ENCODE measurements around the gene SYT11.
"Not testable (repeated sequence)": the region's sequence is repeated elsewhere in the genome, so short reads cannot be mapped to it uniquely, and the experiment has no call there.

Gene SYT11

GRCh38 chr1:155919801-155920200 lies 60.4 kb downstream of the SYT11 start:
- TF ChIP-seq Cebpa-rat (IDR thresholded peaks at IDR 0.05) = no peak
- peaks cover 97 to 100% (median 99%) of the 10 kb centered on the region in 11 experiments for H3K36me3 ChIP-seq
- no peaks in the 10 kb centered on the region for H3K9me3 ChIP-seq (replicated peaks in 1 of 11)
- no peaks in the 10 kb centered on the region for H3K27me3 ChIP-seq
- peaks cover 19 to 89% (median 80%) of the 10 kb centered on the region in 11 experiments; a peak in 21 of 22 replicates for H4K20me1 ChIP-seq
- H3K27ac ChIP-seq = no peak overlapping the region
- no peaks in the 10 kb centered on the region for H3K4me1 ChIP-seq
- H3K9ac ChIP-seq = no peak overlapping the region
- no peak overlapping the region for H3K4me3 ChIP-seq
- no peak overlapping the region for H3K4me2 ChIP-seq

- Histone ChIP-seq H3K27ac (no peak overlapping the region), H3K4me1 (no peaks in the 10 kb centered on the region), H3K4me3 (no peak overlapping the region), H3K36me3 (peaks cover 97 to 100% (median 99%) of the 10 kb centered on the region in 11 experiments), H3K4me2 (no peak overlapping the region), H3K27me3 (no peaks in the 10 kb centered on the region), H3K9me3 (replicated peaks in 1 of 11) (no peaks in the 10 kb centered on the region), H3K9ac (no peak overlapping the region), H4K20me1 (peaks cover 19 to 91% (median 85%) of the 10 kb centered on the region in 11 experiments; a peak in 21 of 22 replicates)
- no peak for TF ChIP-seq Cebpa-rat (IDR thresholded peaks at IDR 0.05)
Observed at GRCh38 chr1:155920717-155921116, 61.4 kb downstream of the SYT11 start.

- Histone ChIP-seq H3K4me1 (peaks cover 0 to 8% (median 4%) of the 10 kb centered on the region in 10 experiments; a peak in 13 of 20 replicates), H4K20me1 (peaks cover 45 to 99% (median 96%) of the 10 kb centered on the region in 11 experiments)
- TF ChIP-seq Cebpa-rat (IDR thresholded peaks at IDR 0.05) = no peak
Observed at GRCh38 chr1:155925506-155925905, 66.1 kb downstream of the SYT11 start.

GRCh38 chr1:155929057-155929456 lies 69.7 kb downstream of the SYT11 start:
- no peak overlapping the region for H3K4me2 ChIP-seq
- H3K9ac ChIP-seq = no peak overlapping the region
- no peak for TF ChIP-seq Cebpa-rat (IDR thresholded peaks at IDR 0.05)
- peaks cover 64 to 98% (median 92%) of the 10 kb centered on the region in 11 experiments for H4K20me1 ChIP-seq
- peaks cover 92 to 97% (median 96%) of the 10 kb centered on the region in 11 experiments for H3K36me3 ChIP-seq
- no peak overlapping the region for H3K27ac ChIP-seq
- peaks cover 31 to 37% (median 36%) of the 10 kb centered on the region in 10 experiments for H3K4me1 ChIP-seq
- H3K4me3 ChIP-seq = no peak overlapping the region
- no peaks in the 10 kb centered on the region for H3K9me3 ChIP-seq (replicated peaks in 1 of 11)
- H3K27me3 ChIP-seq = no peaks in the 10 kb centered on the region

More at GRCh38 chr1:155925506-155925905, 66.1 kb downstream of the SYT11 start:
- no peak overlapping the region for H3K9ac ChIP-seq
- H3K27ac ChIP-seq = no peak overlapping the region
- H3K36me3 ChIP-seq = peaks cover 99 to 100% (median 100%) of the 10 kb centered on the region in 11 experiments
- H3K4me2 ChIP-seq = no peak overlapping the region
- H3K27me3 ChIP-seq = no peaks in the 10 kb centered on the region
- H3K9me3 ChIP-seq (replicated peaks in 1 of 11) = no peaks in the 10 kb centered on the region
- H3K4me3 ChIP-seq = no peak overlapping the region

GRCh38 chr1:155930725-155931124 lies 71.4 kb downstream of the SYT11 start:
- H3K4me2 ChIP-seq = peak overlapping the region; percentile 81 to 96 (median 91)
- H3K4me3 ChIP-seq = peak overlapping the region in 6 of 10 experiments; percentile 14 to 96 (median 84); a peak in 5 of 20 replicates
- peaks cover 31 to 45% (median 41%) of the 10 kb centered on the region in 10 experiments for H3K4me1 ChIP-seq
- H4K20me1 ChIP-seq = peaks cover 61 to 83% (median 77%) of the 10 kb centered on the region in 11 experiments
- H3K27me3 ChIP-seq; H3K27ac ChIP-seq; H3K9me3 ChIP-seq (replicated peaks in 1 of 11): not testable (repeated sequence)
- H3K36me3 ChIP-seq = peaks cover 75 to 81% (median 79%) of the 10 kb centered on the region in 11 experiments
- peak overlapping the region; percentile 10 to 98 (median 50); a peak in 19 of 22 replicates for H3K9ac ChIP-seq

GRCh38 chr1:155931332-155932038 lies 72.1 kb downstream of the SYT11 start:
- no peak for TF ChIP-seq Cebpa-rat (IDR thresholded peaks at IDR 0.05)
- peaks cover 68 to 73% (median 72%) of the 10 kb centered on the region in 11 experiments for H3K36me3 ChIP-seq
- H3K4me2 ChIP-seq = peak overlapping the region; percentile 81 to 96 (median 91)
- peaks cover 31 to 45% (median 41%) of the 10 kb centered on the region in 10 experiments for H3K4me1 ChIP-seq
- H3K27ac ChIP-seq = no peak overlapping the region
- H3K9ac ChIP-seq = peak overlapping the region; percentile 10 to 99 (median 91); a peak in 20 of 22 replicates
- no peaks in the 10 kb centered on the region for H3K9me3 ChIP-seq (replicated peaks in 1 of 11)
- H3K27me3 ChIP-seq = no peaks in the 10 kb centered on the region
- peak overlapping the region in 9 of 10 experiments; percentile 16 to 96 (median 83); a peak in 13 of 20 replicates for H3K4me3 ChIP-seq
- H4K20me1 ChIP-seq = peaks cover 58 to 75% (median 72%) of the 10 kb centered on the region in 11 experiments

- Histone ChIP-seq H4K20me1 (peaks cover 53 to 69% (median 66%) of the 10 kb centered on the region in 11 experiments), H3K4me2 (peak overlapping the region; percentile 81 to 96 (median 91)), H3K4me1 (peaks cover 31 to 45% (median 41%) of the 10 kb centered on the region in 10 experiments), H3K27ac (no peak overlapping the region), H3K9me3 (replicated peaks in 1 of 11) (no peaks in the 10 kb centered on the region), H3K9ac (peak overlapping the region in 9 of 11 experiments; percentile 43 to 99 (median 95); a peak in 17 of 22 replicates), H3K4me3 (peak overlapping the region in 9 of 10 experiments; percentile 80 to 97 (median 87); a peak in 14 of 20 replicates), H3K27me3 (no peaks in the 10 kb centered on the region), H3K36me3 (peaks cover 62 to 67% (median 66%) of the 10 kb centered on the region in 11 experiments)
- TF ChIP-seq Cebpa-rat (IDR thresholded peaks at IDR 0.05) = no peak
Observed at GRCh38 chr1:155932081-155932480, 72.7 kb downstream of the SYT11 start.

- no peaks in the 10 kb centered on the region for H3K9me3 ChIP-seq (replicated peaks in 1 of 11)
- peak overlapping the region; percentile 81 to 96 (median 91) for H3K4me2 ChIP-seq
- peaks cover 50 to 65% (median 62%) of the 10 kb centered on the region in 11 experiments for H4K20me1 ChIP-seq
- peak overlapping the region; percentile 91 to 99 (median 96); a peak in 19 of 22 replicates for H3K9ac ChIP-seq
- no peak for TF ChIP-seq Cebpa-rat (IDR thresholded peaks at IDR 0.05)
- peak overlapping the region; percentile 80 to 97 (median 88); a peak in 15 of 20 replicates for H3K4me3 ChIP-seq
- no peaks in the 10 kb centered on the region for H3K27me3 ChIP-seq
- no peak overlapping the region for H3K27ac ChIP-seq
- peaks cover 31 to 45% (median 41%) of the 10 kb centered on the region in 10 experiments for H3K4me1 ChIP-seq
- peaks cover 58 to 63% (median 62%) of the 10 kb centered on the region in 11 experiments for H3K36me3 ChIP-seq
Observed at GRCh38 chr1:155932487-155932886, 73.1 kb downstream of the SYT11 start.

- peaks cover 46 to 52% (median 50%) of the 10 kb centered on the region in 11 experiments for H3K36me3 ChIP-seq
- H3K27ac ChIP-seq = peak overlapping the region; percentile 89 to 98 (median 93)
- H3K4me2 ChIP-seq = peak overlapping the region; percentile 81 to 96 (median 91)
- H3K4me3 ChIP-seq = peak overlapping the region; percentile 80 to 97 (median 88)
- H3K9me3 ChIP-seq (replicated peaks in 1 of 11) = no peaks in the 10 kb centered on the region
- peaks cover 41 to 53% (median 50%) of the 10 kb centered on the region in 11 experiments for H4K20me1 ChIP-seq
- TF ChIP-seq Cebpa-rat (IDR thresholded peaks at IDR 0.05) = no peak
- no peaks in the 10 kb centered on the region for H3K27me3 ChIP-seq
- peaks cover 36 to 51% (median 48%) of the 10 kb centered on the region in 10 experiments for H3K4me1 ChIP-seq
- peak overlapping the region; percentile 91 to 99 (median 96) for H3K9ac ChIP-seq
Observed at GRCh38 chr1:155933591-155934096, 74.3 kb downstream of the SYT11 start.
